HT-29 (cell line): ENCODE data around the gene R3HCC1L. TPM values are rescaled to one million over a fixed set of nuclear protein-coding genes. Genes with fewer than 3 reads are reported as not detected.

Experiments
- DNase-seq: peaks from one replicate; pipeline ENCODE4 v3.0.0-alpha.2; 2015; ENCODE audit warnings: low spot score
- total RNA-seq: library from RNA; depleted of rRNA; stranded (reverse); fragments of >200 nt; shearing (Covaris generic); gene quantifications from 2 replicates; pipeline ENCODE4 v1.2.3, GENCODE V29; 2014; rRNA removed

R3HCC1L gene
- total RNA-seq = 3.9 and 5.7 TPM in 2 replicates

GRCh38 chr10:98134431-98135221 is at the start of gene R3HCC1L:
TSS of gene R3HCC1L (plus strand) at chr10:98134657. CDS start at chr10:98208115, 73,458 bp downstream.
- DNase-seq = peak; percentile 90

GRCh38 chr10:98085238-98085637 is 49.2 kb upstream of the R3HCC1L start:
- DNase-seq = no peak

- peak; percentile 1 for DNase-seq
Measured at GRCh38 chr10:98086837-98087708, 47.4 kb upstream of the R3HCC1L start.

GRCh38 chr10:98088186-98088971 is 46.1 kb upstream of the R3HCC1L start:
- DNase-seq = no peak

GRCh38 chr10:98090822-98091221 is 43.6 kb upstream of the R3HCC1L start:
- DNase-seq = no peak

GRCh38 chr10:98096316-98096715 is 38.1 kb upstream of the R3HCC1L start:
- DNase-seq = no peak

- DNase-seq = no peak
Measured at GRCh38 chr10:98096731-98097130, 37.7 kb upstream of the R3HCC1L start.

- no peak for DNase-seq
Measured at GRCh38 chr10:98097175-98097574, 37.3 kb upstream of the R3HCC1L start.

- no peak for DNase-seq
Measured at GRCh38 chr10:98097616-98098015, 36.8 kb upstream of the R3HCC1L start.

- DNase-seq = no peak
Measured at GRCh38 chr10:98098247-98098646, 36.2 kb upstream of the R3HCC1L start.

GRCh38 chr10:98100476-98100875 is 34.0 kb upstream of the R3HCC1L start:
- no peak for DNase-seq

GRCh38 chr10:98101366-98101765 is 33.1 kb upstream of the R3HCC1L start:
- no peak for DNase-seq

- no peak for DNase-seq
Measured at GRCh38 chr10:98104125-98104524, 30.3 kb upstream of the R3HCC1L start.

- no peak for DNase-seq
Measured at GRCh38 chr10:98106531-98106930, 27.9 kb upstream of the R3HCC1L start.

GRCh38 chr10:98107644-98108430 is 26.6 kb upstream of the R3HCC1L start:
- no peak for DNase-seq

GRCh38 chr10:98110356-98110755 is 24.1 kb upstream of the R3HCC1L start:
- no peak for DNase-seq

- no peak for DNase-seq
Measured at GRCh38 chr10:98115031-98115787, 19.2 kb upstream of the R3HCC1L start.

- DNase-seq = no peak
Measured at GRCh38 chr10:98119891-98120290, 14.6 kb upstream of the R3HCC1L start.

GRCh38 chr10:98125940-98126631 is 8.4 kb upstream of the R3HCC1L start:
- no peak for DNase-seq

- DNase-seq = no peak
Measured at GRCh38 chr10:98128802-98129201, 5.7 kb upstream of the R3HCC1L start.
